ENCODE measurements around the gene LIN7B.
"Not testable (repeated sequence)": the region's sequence is repeated elsewhere in the genome, so short reads cannot be mapped to it uniquely, and the experiment has no call there.

LIN7B gene

GRCh38 chr19:49142866-49143335 is 28.7 kb downstream of the LIN7B start:
- no peak for DNase-seq (ENCODE audit: low read depth)

- DNase-seq (ENCODE audit: low read depth) = peak; percentile 70
These were observed 31.6 kb downstream of the LIN7B start for GRCh38 chr19:49145573-49146407.

GRCh38 chr19:49146408-49146770 is 32.2 kb downstream of the LIN7B start:
- DNase-seq (ENCODE audit: low read depth) = not testable (repeated sequence)

GRCh38 chr19:49148044-49148682 is 34.0 kb downstream of the LIN7B start:
- DNase-seq (ENCODE audit: low read depth) = no peak

GRCh38 chr19:49148784-49149651 is 34.8 kb downstream of the LIN7B start:
- DNase-seq (ENCODE audit: low read depth) = peak; percentile 95

- DNase-seq (ENCODE audit: low read depth) = peak; percentile 71
These were observed 35.5 kb downstream of the LIN7B start for GRCh38 chr19:49149652-49150105.

- DNase-seq (ENCODE audit: low read depth) = peak; percentile 91
These were observed 36.2 kb downstream of the LIN7B start for GRCh38 chr19:49150106-49150943.

- DNase-seq (ENCODE audit: low read depth) = no peak
These were observed 36.7 kb downstream of the LIN7B start for GRCh38 chr19:49150944-49151243.

GRCh38 chr19:49151267-49152118 is 37.3 kb downstream of the LIN7B start:
- DNase-seq (ENCODE audit: low read depth) = peak; percentile 70

- DNase-seq (ENCODE audit: low read depth) = no peak
These were observed 38.0 kb downstream of the LIN7B start for GRCh38 chr19:49152119-49152550.

- DNase-seq (ENCODE audit: low read depth) = no peak
These were observed 39.1 kb downstream of the LIN7B start for GRCh38 chr19:49153167-49153809.

GRCh38 chr19:49154279-49154678 is 40.1 kb downstream of the LIN7B start:
- DNase-seq (ENCODE audit: low read depth) = no peak

GRCh38 chr19:49155005-49155819 is 41.0 kb downstream of the LIN7B start, which contains the start of gene HRC:
HRC (minus strand) TSS chr19:49155396; CDS start chr19:49155237, 159 bp downstream.
- DNase-seq (ENCODE audit: low read depth) = no peak

- DNase-seq (ENCODE audit: low read depth) = no peak
These were observed 41.7 kb downstream of the LIN7B start for GRCh38 chr19:49155820-49156346.

GRCh38 chr19:49157445-49158224 is 43.5 kb downstream of the LIN7B start, which contains the start of gene TRPM4:
TRPM4 (plus strand) TSS chr19:49157792; CDS start chr19:49157867, 75 bp downstream.
- DNase-seq (ENCODE audit: low read depth) = peak; percentile 70

GRCh38 chr19:49160450-49161189 is 46.5 kb downstream of the LIN7B start:
- DNase-seq (ENCODE audit: low read depth) = no peak

- DNase-seq (ENCODE audit: low read depth) = no peak
These were observed 47.8 kb downstream of the LIN7B start for GRCh38 chr19:49161987-49162386.
